ENCODE results near the gene LRP1-AS.

LRP1-AS gene

DNA sequence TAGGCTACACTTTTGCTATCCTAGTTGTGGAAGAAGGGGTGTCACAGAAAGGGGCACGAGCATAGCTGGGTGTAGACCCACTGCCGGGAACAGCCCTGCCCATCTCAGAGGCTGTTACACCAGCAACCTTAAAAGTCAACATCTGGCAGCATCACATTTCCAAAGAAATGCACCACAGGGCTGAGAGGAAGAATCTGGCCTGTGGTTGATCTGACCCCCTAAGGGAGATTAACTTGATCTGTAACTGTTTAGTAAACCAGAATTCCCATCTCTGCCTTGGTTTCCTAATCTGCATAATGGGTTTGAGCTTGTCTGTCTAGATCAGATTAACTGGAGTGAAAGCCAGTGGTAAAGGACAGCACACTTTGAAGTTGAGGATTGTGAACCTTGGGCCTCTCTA, 1.3 kb downstream of the LRP1-AS start:
- Histone ChIP-seq H3K4me1 (ENCODE audit: control insufficient read depth, insufficient read depth, low read length) (peaks cover 77% of the 10 kb centered on the region), H3K27me3 (ENCODE audit: control insufficient read depth, insufficient read depth, low read length) (no peaks in the 10 kb centered on the region), H3K4me3 (ENCODE audit: low read length) (no peak overlapping the region), H3K9ac (ENCODE audit: low read depth, low read length) (no peak overlapping the region), H3K9me3 (replicated peaks; ENCODE audit: low read length) (no peaks in the 10 kb centered on the region), H3K4me2 (ENCODE audit: low read length) (no peak overlapping the region), H3K36me3 (ENCODE audit: insufficient read depth, low read length) (peaks cover 90% of the 10 kb centered on the region)

DNA sequence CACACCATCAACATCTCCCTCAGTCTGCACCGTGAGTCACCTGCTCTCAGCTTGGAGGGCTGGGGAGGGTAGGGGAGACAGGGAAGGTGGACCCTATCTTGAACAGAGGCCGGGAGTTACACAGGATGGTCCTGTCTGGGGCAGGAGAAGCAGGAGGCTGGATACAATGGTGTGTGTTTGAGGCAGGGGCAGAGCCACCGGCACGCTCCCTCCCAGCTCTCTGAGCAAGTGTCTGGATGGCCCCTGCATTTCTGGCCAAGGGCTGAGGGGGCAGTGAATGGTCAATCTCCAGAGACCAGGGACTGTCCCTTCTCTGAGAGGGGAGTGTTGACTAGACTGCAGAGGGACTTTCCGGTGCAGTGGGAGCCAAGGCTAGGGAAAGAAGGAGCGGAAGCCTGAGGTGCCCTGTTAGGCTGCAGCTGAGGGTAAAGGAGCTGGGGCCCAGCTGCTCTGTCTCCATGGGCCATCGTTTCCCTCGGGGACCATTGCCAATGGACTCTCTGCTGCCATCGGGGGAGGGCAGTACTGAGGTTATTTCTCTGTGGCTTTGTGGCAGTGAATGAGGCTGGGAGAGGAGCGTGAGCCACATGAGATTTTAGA, 1.9 kb downstream of the LRP1-AS start:
- no peak overlapping the region for H3K4me3 ChIP-seq (ENCODE audit: low read length)
- H3K4me2 ChIP-seq (ENCODE audit: low read length) = no peak overlapping the region
- H3K9ac ChIP-seq (ENCODE audit: low read depth, low read length) = no peak overlapping the region
- no peaks in the 10 kb centered on the region for H3K27me3 ChIP-seq (ENCODE audit: control insufficient read depth, insufficient read depth, low read length)
- H3K4me1 ChIP-seq (ENCODE audit: control insufficient read depth, insufficient read depth, low read length) = peaks cover 75% of the 10 kb centered on the region
- H3K9me3 ChIP-seq (replicated peaks; ENCODE audit: low read length) = no peaks in the 10 kb centered on the region
- peaks cover 88% of the 10 kb centered on the region for H3K36me3 ChIP-seq (ENCODE audit: insufficient read depth, low read length)

DNA sequence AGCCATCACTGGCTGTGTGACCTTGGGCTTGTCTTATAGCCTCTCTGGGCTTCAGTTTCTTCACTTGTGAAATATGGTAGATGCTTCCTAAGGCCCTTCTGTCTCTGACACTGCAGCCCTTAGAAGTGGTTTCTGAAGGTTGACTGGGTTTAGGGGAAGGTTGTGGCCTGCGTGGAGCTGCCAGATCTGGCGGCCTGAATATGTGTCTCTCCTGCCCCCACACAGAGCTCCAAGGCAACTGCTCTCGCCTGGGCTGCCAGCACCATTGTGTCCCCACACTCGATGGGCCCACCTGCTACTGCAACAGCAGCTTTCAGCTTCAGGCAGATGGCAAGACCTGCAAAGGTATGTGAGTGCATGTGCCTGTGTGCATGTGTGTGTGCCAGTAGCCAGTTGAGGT, 4.0 kb downstream of the LRP1-AS start:
- Histone ChIP-seq H3K4me2 (ENCODE audit: low read length) (no peak overlapping the region), H3K36me3 (ENCODE audit: insufficient read depth, low read length) (peaks cover 94% of the 10 kb centered on the region), H3K27me3 (ENCODE audit: control insufficient read depth, insufficient read depth, low read length) (no peaks in the 10 kb centered on the region), H3K4me1 (ENCODE audit: control insufficient read depth, insufficient read depth, low read length) (peaks cover 77% of the 10 kb centered on the region), H3K9me3 (replicated peaks; ENCODE audit: low read length) (no peaks in the 10 kb centered on the region), H3K9ac (ENCODE audit: low read depth, low read length) (no peak overlapping the region), H3K4me3 (ENCODE audit: low read length) (no peak overlapping the region)

GRCh38 chr12:57142727-57143126, 4.7 kb downstream of the LRP1-AS start:
- Histone ChIP-seq H3K27me3 (ENCODE audit: control insufficient read depth, insufficient read depth, low read length) (no peaks in the 10 kb centered on the region), H3K9ac (ENCODE audit: low read depth, low read length) (no peak overlapping the region), H3K9me3 (replicated peaks; ENCODE audit: low read length) (no peaks in the 10 kb centered on the region), H3K4me2 (ENCODE audit: low read length) (no peak overlapping the region), H3K4me1 (ENCODE audit: control insufficient read depth, insufficient read depth, low read length) (peaks cover 77% of the 10 kb centered on the region), H3K4me3 (ENCODE audit: low read length) (no peak overlapping the region), H3K36me3 (ENCODE audit: insufficient read depth, low read length) (peaks cover 90% of the 10 kb centered on the region)

- Histone ChIP-seq H3K27me3 (ENCODE audit: control insufficient read depth, insufficient read depth, low read length) (no peaks in the 10 kb centered on the region), H3K4me1 (ENCODE audit: control insufficient read depth, insufficient read depth, low read length) (peaks cover 77% of the 10 kb centered on the region), H3K9me3 (replicated peaks; ENCODE audit: low read length) (no peaks in the 10 kb centered on the region), H3K9ac (ENCODE audit: low read depth, low read length) (no peak overlapping the region), H3K36me3 (ENCODE audit: insufficient read depth, low read length) (peaks cover 86% of the 10 kb centered on the region), H3K4me2 (ENCODE audit: low read length) (no peak overlapping the region), H3K4me3 (ENCODE audit: low read length) (no peak overlapping the region)
Measured at GRCh38 chr12:57142121-57142520, 5.3 kb downstream of the LRP1-AS start.

GRCh38 chr12:57141249-57141648, 6.2 kb downstream of the LRP1-AS start:
- H3K36me3 ChIP-seq (ENCODE audit: insufficient read depth, low read length) = peaks cover 78% of the 10 kb centered on the region
- H3K4me2 ChIP-seq (ENCODE audit: low read length) = no peak overlapping the region
- no peak overlapping the region for H3K9ac ChIP-seq (ENCODE audit: low read depth, low read length)
- H3K9me3 ChIP-seq (replicated peaks; ENCODE audit: low read length) = no peaks in the 10 kb centered on the region
- H3K27me3 ChIP-seq (ENCODE audit: control insufficient read depth, insufficient read depth, low read length) = no peaks in the 10 kb centered on the region
- H3K4me1 ChIP-seq (ENCODE audit: control insufficient read depth, insufficient read depth, low read length) = peaks cover 75% of the 10 kb centered on the region
- no peak overlapping the region for H3K4me3 ChIP-seq (ENCODE audit: low read length)

- H3K9me3 ChIP-seq (replicated peaks; ENCODE audit: low read length) = no peaks in the 10 kb centered on the region
- no peak overlapping the region for H3K4me2 ChIP-seq (ENCODE audit: low read length)
- H3K4me1 ChIP-seq (ENCODE audit: control insufficient read depth, insufficient read depth, low read length) = peaks cover 75% of the 10 kb centered on the region
- no peak overlapping the region for H3K9ac ChIP-seq (ENCODE audit: low read depth, low read length)
- H3K27me3 ChIP-seq (ENCODE audit: control insufficient read depth, insufficient read depth, low read length) = no peaks in the 10 kb centered on the region
- peaks cover 65% of the 10 kb centered on the region for H3K36me3 ChIP-seq (ENCODE audit: insufficient read depth, low read length)
- H3K4me3 ChIP-seq (ENCODE audit: low read length) = no peak overlapping the region
Measured at GRCh38 chr12:57139796-57140649, 7.4 kb downstream of the LRP1-AS start.

DNA sequence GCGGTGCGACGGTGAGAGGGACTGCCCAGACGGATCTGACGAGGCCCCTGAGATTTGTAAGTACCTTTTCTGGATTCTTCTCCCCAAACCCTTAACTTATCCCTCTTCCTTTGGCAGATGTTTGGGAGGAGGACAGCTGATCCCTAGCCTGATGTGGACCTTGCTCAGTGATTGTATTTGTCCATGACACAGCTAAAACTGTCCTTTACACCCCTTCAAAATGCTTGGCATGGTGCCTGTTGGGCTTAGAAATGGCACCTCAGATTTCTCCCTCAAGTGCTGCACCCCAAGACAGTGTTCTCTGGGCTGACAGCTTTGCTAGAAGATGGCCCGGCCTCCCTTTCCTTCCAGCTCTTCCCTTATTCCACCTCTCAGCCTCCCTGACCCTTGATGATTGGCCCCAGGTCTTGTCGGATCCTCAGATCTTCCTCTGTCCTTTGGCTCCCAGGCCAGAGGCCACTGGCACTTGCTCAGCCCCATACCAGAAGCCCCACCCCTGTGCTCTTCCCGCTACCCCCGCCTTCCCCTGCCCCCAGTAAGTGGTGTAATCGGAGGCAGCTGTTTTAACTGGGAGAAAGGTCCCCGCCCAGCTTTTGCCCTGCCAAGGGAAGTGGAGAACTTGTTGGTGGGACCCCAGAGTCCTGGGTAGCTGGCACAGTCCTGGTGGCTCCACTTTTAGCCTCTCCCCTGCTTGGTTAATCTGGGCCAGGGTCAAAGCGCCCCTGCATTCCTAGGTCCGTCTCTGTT, 8.7 kb downstream of the LRP1-AS start:
- peak overlapping the region; percentile 64 for H3K4me2 ChIP-seq (ENCODE audit: low read length)
- no peaks in the 10 kb centered on the region for H3K27me3 ChIP-seq (ENCODE audit: control insufficient read depth, insufficient read depth, low read length)
- peaks cover 86% of the 10 kb centered on the region for H3K4me1 ChIP-seq (ENCODE audit: control insufficient read depth, insufficient read depth, low read length)
- H3K4me3 ChIP-seq (ENCODE audit: low read length) = no peak overlapping the region
- peak overlapping the region; percentile 19 for H3K9ac ChIP-seq (ENCODE audit: low read depth, low read length)
- no peaks in the 10 kb centered on the region for H3K9me3 ChIP-seq (replicated peaks; ENCODE audit: low read length)
- peaks cover 54% of the 10 kb centered on the region for H3K36me3 ChIP-seq (ENCODE audit: insufficient read depth, low read length)

GRCh38 chr12:57135527-57136326, 11.7 kb downstream of the LRP1-AS start:
- peaks cover 39% of the 10 kb centered on the region for H3K36me3 ChIP-seq (ENCODE audit: insufficient read depth, low read length)

GRCh38 chr12:57134949-57135348, 12.5 kb downstream of the LRP1-AS start:
- peak overlapping the region; percentile 15 for H3K4me3 ChIP-seq (ENCODE audit: low read length)
- H3K27me3 ChIP-seq (ENCODE audit: control insufficient read depth, insufficient read depth, low read length) = no peaks in the 10 kb centered on the region
- peak overlapping the region; percentile 76 for H3K4me2 ChIP-seq (ENCODE audit: low read length)
- peaks cover 34% of the 10 kb centered on the region for H3K36me3 ChIP-seq (ENCODE audit: insufficient read depth, low read length)
- H3K4me1 ChIP-seq (ENCODE audit: control insufficient read depth, insufficient read depth, low read length) = peaks cover 96% of the 10 kb centered on the region
- peak overlapping the region; percentile 51 for H3K9ac ChIP-seq (ENCODE audit: low read depth, low read length)
- no peaks in the 10 kb centered on the region for H3K9me3 ChIP-seq (replicated peaks; ENCODE audit: low read length)

More at GRCh38 chr12:57135527-57136326, 11.7 kb downstream of the LRP1-AS start:
- H3K4me1 ChIP-seq (ENCODE audit: control insufficient read depth, insufficient read depth, low read length) = peaks cover 96% of the 10 kb centered on the region
- H3K4me3 ChIP-seq (ENCODE audit: low read length) = peak overlapping the region; percentile 52
- H3K27me3 ChIP-seq (ENCODE audit: control insufficient read depth, insufficient read depth, low read length) = no peaks in the 10 kb centered on the region
- no peaks in the 10 kb centered on the region for H3K9me3 ChIP-seq (replicated peaks; ENCODE audit: low read length)
- peak overlapping the region; percentile 76 for H3K4me2 ChIP-seq (ENCODE audit: low read length)
- H3K9ac ChIP-seq (ENCODE audit: low read depth, low read length) = peak overlapping the region; percentile 51

DNA sequence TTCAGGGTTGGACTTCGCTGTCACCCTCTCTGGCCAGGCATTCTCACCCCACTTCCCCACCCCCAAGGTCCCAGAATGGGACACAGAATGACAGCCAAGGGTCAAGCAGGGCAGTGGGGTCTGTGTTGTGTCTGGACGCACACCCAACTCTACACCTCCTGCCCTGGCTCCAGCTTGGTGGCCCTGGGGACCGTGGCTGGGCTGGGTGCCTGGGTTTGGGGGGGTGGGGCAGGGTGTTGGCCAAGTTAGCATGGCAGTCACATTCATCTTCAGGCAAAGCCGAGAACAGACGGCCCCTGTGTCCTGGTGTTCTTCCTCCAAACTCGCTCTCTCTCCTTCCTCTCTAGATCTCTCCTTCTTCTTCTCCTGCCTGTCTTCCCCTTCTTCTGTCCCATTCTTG, 13.5 kb downstream of the LRP1-AS start:
- peak overlapping the region; percentile 66 for H3K9ac ChIP-seq (ENCODE audit: low read depth, low read length)
- peaks cover 24% of the 10 kb centered on the region for H3K36me3 ChIP-seq (ENCODE audit: insufficient read depth, low read length)
- H3K27me3 ChIP-seq (ENCODE audit: control insufficient read depth, insufficient read depth, low read length) = no peaks in the 10 kb centered on the region
- H3K9me3 ChIP-seq (replicated peaks; ENCODE audit: low read length) = no peaks in the 10 kb centered on the region
- peaks cover 86% of the 10 kb centered on the region for H3K4me1 ChIP-seq (ENCODE audit: control insufficient read depth, insufficient read depth, low read length)
- peak overlapping the region; percentile 56 for H3K4me3 ChIP-seq (ENCODE audit: low read length)
- peak overlapping the region; percentile 74 for H3K4me2 ChIP-seq (ENCODE audit: low read length)
